Neuron (in vitro differentiated cells): ENCODE data around the gene CNPY3.
"Not testable (repeated sequence)": the region's sequence is repeated elsewhere in the genome, so short reads cannot be mapped to it uniquely, and the experiment has no call there.

ENCODE experiments used
- H2AFZ ChIP-seq: one replicate; pipeline ENCODE4 v1.6.1; 2013; ENCODE audit warnings: low read depth, mild to moderate bottlenecking, inconsistent platforms, low read length, moderate library complexity
- H3K27me3 ChIP-seq: one replicate; pipeline ENCODE4 v1.6.1; 2013; ENCODE audit warnings: low read length; ENCODE audit not compliant: insufficient read depth
- H3K36me3 ChIP-seq: one replicate; pipeline ENCODE4 v1.6.1; 2013; ENCODE audit warnings: low read length; ENCODE audit not compliant: insufficient read depth
- H3K4me1 ChIP-seq: one replicate; pipeline ENCODE4 v1.6.1; 2013; ENCODE audit warnings: low read length; ENCODE audit not compliant: insufficient read depth
- H3K4me3 ChIP-seq: 2 replicates; pipeline ENCODE4 v1.5.1; 2013; ENCODE audit warnings: mild to moderate bottlenecking, low read length, moderate library complexity
- H3K9me3 ChIP-seq: one replicate; pipeline ENCODE4 v1.6.1; 2013; ENCODE audit warnings: low read length

Gene CNPY3

GRCh38 chr6:42928986-42929820 lies at the start of gene CNPY3:
Gene CNPY3, plus strand, starts transcription at chr6:42929480. Its CDS starts 91 bp downstream, at chr6:42929571.
- H3K27me3 ChIP-seq, result no peaks in the 10 kb centered on the region
- H3K9me3 ChIP-seq, result no peaks in the 10 kb centered on the region

GRCh38 chr6:42880240-42880817 lies 49.0 kb upstream of the CNPY3 start:
- not testable (repeated sequence) for H3K27me3 ChIP-seq, H3K4me1 ChIP-seq, H3K9me3 ChIP-seq
- H3K36me3 ChIP-seq, result peaks cover 30% of the 10 kb centered on the region
- H3K4me3 ChIP-seq, result peak overlapping the region; percentile 96
- H2AFZ ChIP-seq, result peak overlapping the region; percentile 90

More at GRCh38 chr6:42928986-42929820, at the start of gene CNPY3:
- peaks cover 19% of the 10 kb centered on the region for H3K4me1 ChIP-seq
- peak within 1 kb of the TSS; percentile 35 for H2AFZ ChIP-seq
- peak within 1 kb of the TSS; percentile 59 for H3K4me3 ChIP-seq
- peaks cover 12% of the 10 kb centered on the region for H3K36me3 ChIP-seq

DNA sequence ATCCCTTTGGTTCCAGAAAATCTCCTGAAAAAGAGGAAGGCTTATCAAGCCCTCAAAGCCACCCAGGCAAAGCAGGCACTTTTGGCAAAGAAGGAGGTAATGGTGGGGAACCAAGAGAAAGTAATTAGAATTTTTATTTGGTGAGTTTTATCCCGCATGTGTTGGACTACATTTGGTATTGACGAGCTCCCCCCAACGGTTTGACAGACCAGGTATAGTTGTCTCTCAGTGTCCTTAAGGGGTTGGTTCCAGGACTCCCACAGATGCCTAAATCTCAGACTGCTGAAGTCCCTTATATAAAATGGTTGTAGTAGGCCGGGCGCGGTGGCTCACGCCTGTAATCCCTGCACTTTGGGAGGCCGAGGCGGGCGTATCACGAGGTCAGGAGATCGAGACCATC lies 48.4 kb upstream of the CNPY3 start:
- H3K9me3 ChIP-seq, H3K27me3 ChIP-seq, H2AFZ ChIP-seq, H3K4me1 ChIP-seq: not testable (repeated sequence)
- peak overlapping the region; percentile 96 for H3K4me3 ChIP-seq
- peaks cover 35% of the 10 kb centered on the region for H3K36me3 ChIP-seq

- Histone ChIP-seq H3K4me3 (no peak overlapping the region), H3K27me3 (no peaks in the 10 kb centered on the region), H3K36me3 (peaks cover 40% of the 10 kb centered on the region), H3K4me1 (peaks cover 8% of the 10 kb centered on the region), H2AFZ (no peak overlapping the region), H3K9me3 (no peaks in the 10 kb centered on the region)
These were observed 43.6 kb upstream of the CNPY3 start for GRCh38 chr6:42885702-42886101.

DNA sequence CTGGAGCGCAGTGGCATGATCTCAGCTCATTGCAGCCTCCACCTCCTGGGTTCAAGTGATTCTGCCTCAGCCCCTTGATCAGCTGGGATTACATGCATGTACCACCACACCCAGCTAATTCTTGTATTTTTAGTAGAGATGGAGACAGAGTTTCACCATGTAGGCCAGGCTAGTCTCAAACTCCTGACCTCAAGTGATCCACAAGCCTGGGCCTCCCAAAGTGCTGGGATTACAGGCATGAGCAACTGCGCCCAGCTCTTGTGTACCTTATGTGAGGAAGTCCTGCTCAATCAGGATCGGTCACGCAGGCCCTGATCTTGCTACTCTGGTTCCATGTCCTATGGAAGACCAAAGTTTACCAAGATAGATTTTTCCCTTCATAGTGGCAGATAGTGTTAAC lies 41.1 kb upstream of the CNPY3 start:
- H2AFZ ChIP-seq, H3K9me3 ChIP-seq, H3K27me3 ChIP-seq, H3K4me3 ChIP-seq: not testable (repeated sequence)
- peaks cover 29% of the 10 kb centered on the region for H3K36me3 ChIP-seq
- peaks cover 12% of the 10 kb centered on the region for H3K4me1 ChIP-seq

- Histone ChIP-seq H3K27me3 (no peaks in the 10 kb centered on the region), H3K9me3 (no peaks in the 10 kb centered on the region), H3K4me3 (peak overlapping the region; percentile 77), H2AFZ (no peak overlapping the region), H3K36me3 (peaks cover 13% of the 10 kb centered on the region), H3K4me1 (peaks cover 12% of the 10 kb centered on the region)
These were observed 39.5 kb upstream of the CNPY3 start for GRCh38 chr6:42889815-42890214.

DNA sequence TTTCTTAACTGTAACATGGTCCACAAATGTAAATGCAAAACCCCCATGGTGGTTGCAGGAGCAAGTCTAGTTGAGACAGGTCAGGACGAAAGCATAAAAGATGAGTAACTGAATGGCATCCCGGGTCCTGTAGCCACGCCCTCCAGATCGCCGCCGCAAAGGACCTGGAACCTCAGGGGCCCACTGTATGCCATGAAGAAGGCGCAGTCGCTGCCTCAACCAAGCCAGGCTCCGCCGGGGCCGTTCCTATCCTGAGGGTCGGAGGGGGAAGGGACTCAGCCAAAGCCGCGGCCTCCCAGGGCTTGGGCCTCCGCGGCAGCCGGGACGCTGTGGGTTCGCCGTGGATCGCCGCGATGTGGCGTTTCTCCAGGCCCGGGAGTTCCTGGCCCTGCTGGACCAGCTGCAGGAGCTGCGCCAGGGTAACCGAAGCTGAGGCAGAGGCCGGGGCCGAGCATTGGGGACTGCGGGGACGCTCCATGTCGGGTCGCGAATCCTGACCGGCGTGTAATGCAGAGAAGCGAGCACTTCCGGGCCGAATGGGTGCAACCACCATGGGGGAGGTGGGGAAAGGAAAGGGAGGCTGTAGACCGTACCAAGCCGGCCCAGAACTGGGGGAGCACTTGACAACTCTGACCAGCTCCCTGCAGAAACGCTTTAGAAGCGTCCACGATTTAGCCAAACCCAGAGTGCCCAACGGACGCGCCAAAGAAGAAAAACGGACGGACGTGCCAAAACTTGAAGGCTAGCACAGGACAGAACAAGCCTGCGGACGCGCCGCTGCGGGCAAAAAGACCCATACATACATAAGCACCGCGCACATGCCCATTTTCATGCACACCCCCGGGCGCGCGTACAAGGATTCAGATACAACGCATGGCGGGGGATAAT lies 38.7 kb upstream of the CNPY3 start:
- Histone ChIP-seq H3K9me3 (no peaks in the 10 kb centered on the region), H3K4me1 (peaks cover 12% of the 10 kb centered on the region), H3K27me3 (no peaks in the 10 kb centered on the region), H3K36me3 (peaks cover 8% of the 10 kb centered on the region), H2AFZ (peak overlapping the region; percentile 14), H3K4me3 (peak overlapping the region; percentile 77)

GRCh38 chr6:42891199-42891722 lies 38.0 kb upstream of the CNPY3 start:
- no peaks in the 10 kb centered on the region for H3K9me3 ChIP-seq
- peaks cover 3% of the 10 kb centered on the region for H3K36me3 ChIP-seq
- H3K4me3 ChIP-seq, result peak overlapping the region; percentile 77
- H3K27me3 ChIP-seq, result no peaks in the 10 kb centered on the region
- H3K4me1 ChIP-seq, result peaks cover 12% of the 10 kb centered on the region
- peak overlapping the region; percentile 14 for H2AFZ ChIP-seq

DNA sequence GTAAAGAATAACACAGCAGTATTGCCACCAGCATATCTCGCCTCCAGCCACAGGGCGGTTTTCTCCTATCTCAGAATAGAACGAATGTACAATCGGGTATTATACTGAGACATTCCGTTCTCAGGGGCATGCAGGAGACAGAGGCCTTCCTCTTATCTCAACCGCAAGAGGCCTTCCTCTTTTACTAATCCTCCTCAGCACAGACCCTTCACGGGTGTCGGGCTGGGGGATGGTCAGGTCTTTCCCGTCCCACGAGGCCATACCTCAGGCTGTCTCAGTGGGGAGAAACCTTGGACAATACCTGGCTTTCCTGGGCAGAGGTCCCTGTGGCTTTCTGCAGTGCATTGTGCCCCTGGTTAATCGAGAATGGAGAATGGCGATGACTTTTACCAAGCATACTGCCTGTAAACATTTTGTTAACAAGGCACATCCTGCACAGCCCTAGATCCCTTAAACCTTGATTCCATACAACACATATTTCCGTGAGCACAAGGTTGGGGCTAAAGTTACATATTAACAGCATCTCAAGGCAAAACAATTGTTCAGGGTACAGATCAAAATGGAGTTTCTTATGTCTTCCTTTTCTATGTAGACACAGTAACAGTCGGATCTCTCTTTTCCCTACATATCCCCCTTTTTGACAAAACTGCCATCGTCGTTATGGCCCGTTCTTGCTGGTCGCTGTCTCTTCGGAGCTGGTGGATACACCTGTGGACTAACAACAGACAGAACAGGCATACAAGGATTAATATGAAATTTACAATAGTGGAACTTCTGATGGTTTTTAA lies 35.0 kb upstream of the CNPY3 start:
- H3K4me3 ChIP-seq, H3K27me3 ChIP-seq, H3K9me3 ChIP-seq, H2AFZ ChIP-seq, H3K36me3 ChIP-seq: not testable (repeated sequence)
- H3K4me1 ChIP-seq, result peaks cover 12% of the 10 kb centered on the region

DNA sequence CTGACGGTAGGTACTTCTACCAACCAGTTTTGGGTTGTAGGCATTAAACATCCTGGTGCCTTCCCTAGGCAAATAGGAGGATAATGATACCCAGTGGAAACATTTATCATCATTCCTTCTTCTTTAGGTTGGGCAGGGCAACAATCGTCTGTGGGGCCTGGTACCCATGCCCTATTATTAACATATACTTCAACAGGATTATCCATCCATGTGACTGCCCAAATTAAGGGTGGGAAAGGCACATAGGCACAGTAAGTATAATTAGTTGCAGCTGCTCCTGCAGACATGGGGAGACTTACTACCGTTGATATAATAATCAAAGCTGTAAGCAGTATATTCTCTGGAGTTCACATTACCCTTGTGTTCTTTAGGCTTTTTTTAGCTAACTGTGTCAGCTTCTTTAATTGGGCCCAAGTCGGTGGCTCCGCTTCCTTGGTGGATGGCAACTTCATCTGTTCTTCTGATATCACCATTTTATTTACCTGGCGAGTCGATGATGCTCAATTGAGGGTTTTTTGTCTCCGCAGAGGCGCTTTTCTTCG lies 33.0 kb upstream of the CNPY3 start:
- no peaks in the 10 kb centered on the region for H3K9me3 ChIP-seq
- H3K4me1 ChIP-seq, result peaks cover 3% of the 10 kb centered on the region

DNA sequence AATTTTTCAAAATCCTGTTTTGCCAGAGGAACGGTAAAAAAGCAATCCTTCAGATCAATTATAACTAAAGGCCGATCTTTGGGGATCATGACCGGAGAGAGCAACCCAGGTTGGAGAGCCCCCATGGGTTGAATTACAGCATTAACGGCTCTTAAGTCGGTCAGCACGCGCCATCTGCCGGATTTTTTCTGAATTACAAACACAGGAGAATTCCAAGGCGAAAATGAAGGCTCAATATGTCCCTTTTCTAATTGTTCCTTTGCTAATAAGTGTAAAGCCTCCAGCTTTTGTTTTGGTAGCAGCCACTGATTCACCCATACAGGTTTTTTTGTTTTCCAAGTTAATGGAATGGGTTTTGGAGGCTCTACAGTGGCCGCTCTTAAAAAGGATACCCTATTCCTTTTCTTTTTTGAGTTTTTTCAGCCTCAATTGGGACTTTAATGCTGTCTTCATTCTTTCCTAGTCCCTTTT lies 30.4 kb upstream of the CNPY3 start:
- no peaks in the 10 kb centered on the region for H3K4me1 ChIP-seq
- no peaks in the 10 kb centered on the region for H3K36me3 ChIP-seq
- no peak overlapping the region for H3K4me3 ChIP-seq
- H2AFZ ChIP-seq, result peak overlapping the region; percentile 60
- no peaks in the 10 kb centered on the region for H3K27me3 ChIP-seq
- H3K9me3 ChIP-seq, result no peaks in the 10 kb centered on the region

More for the DNA sequence above, 33.0 kb upstream of the CNPY3 start:
- Histone ChIP-seq H2AFZ (no peak overlapping the region), H3K27me3 (no peaks in the 10 kb centered on the region), H3K4me3 (no peak overlapping the region), H3K36me3 (no peaks in the 10 kb centered on the region)

DNA sequence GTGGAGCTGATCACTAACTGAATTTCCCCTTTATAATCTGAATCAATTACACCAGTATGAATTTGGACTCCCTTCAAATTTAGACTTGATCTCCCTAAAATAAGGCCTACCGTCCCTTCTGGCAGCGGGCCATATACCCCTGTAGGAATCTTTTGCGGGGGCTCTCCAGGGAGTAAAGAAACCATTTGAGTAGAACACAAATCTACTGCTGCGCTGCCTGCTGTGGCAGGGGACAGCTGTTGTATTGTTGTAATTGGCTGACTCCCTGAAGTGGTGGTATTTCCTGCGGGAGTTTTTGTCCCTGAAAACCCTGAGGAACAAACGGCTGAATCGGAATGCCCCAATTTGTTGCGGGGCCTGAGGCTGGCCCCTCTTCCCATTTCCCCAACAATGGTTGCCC lies 29.4 kb upstream of the CNPY3 start:
- no peak overlapping the region for H3K4me3 ChIP-seq
- H2AFZ ChIP-seq, result no peak overlapping the region
- no peaks in the 10 kb centered on the region for H3K4me1 ChIP-seq
- no peaks in the 10 kb centered on the region for H3K36me3 ChIP-seq
- no peaks in the 10 kb centered on the region for H3K9me3 ChIP-seq
- no peaks in the 10 kb centered on the region for H3K27me3 ChIP-seq
